ENCODE measurements around the gene ACTN4. TPM values are rescaled to one million over a fixed set of nuclear protein-coding genes. Genes with fewer than 3 reads are reported as not detected.

The ACTN4 gene
- total and polyA plus RNA-seq, 2 of the 4 experiments (the other 2 are of a cell fraction) = 541 to 659 TPM

DNA sequence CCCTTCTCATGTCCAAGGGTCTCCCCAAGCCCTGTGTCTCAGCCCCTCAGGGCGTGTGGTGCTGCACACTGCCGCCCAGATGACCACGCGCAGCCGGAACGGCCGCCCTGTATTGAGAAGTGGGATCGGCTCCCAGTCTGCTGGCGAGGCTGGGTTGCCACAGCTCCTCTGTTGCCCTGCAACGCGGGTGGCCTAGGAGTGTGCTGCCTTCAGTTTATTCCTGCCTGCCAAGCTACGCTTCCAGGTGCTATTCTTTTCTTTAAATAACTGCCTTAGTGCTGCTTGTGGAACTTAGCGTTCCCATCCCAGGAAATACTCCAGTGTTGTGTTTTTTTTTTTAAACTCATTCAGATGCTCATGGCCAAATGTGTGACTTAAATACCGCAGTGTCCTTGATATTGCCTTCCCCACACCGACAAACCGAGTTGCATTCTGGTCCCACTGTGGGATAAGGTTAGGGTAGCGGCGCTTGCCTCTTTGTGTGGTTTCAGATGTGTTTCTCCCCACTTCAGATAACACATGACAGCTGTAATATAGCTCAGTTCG lies 16.6 kb downstream of the ACTN4 start:
- Histone ChIP-seq H3K9me1 (ENCODE audit: insufficient read depth, low read length) (peaks cover 54% of the 10 kb centered on the region), H2BK120ac (ENCODE audit: low read depth, low read length) (peak overlapping the region; percentile 99), H4K8ac (ENCODE audit: low read depth in 2 of 2, low read length in 2 of 2) (peak overlapping the region; percentile 95 to 97; a peak in 3 of 4 replicates), H4K20me1 (ENCODE audit: insufficient read depth, low read length) (peaks cover 70% of the 10 kb centered on the region), H3K27me3 (ENCODE audit: control insufficient read depth, insufficient read depth, low read length) (no peaks in the 10 kb centered on the region), H4K91ac (ENCODE audit: insufficient read depth, low read depth, low read length) (peak overlapping the region; percentile 99), H3K9ac (ENCODE audit: low read depth, low read length) (peak overlapping the region; percentile 61), H4K5ac (ENCODE audit: low read depth, low read length) (peak overlapping the region; percentile 33; the same call in 1 of the 2 replicates), H3K23ac (ENCODE audit: low read depth, low read length) (peak overlapping the region; percentile 99), H3K56ac (ENCODE audit: extremely low read depth, insufficient read depth, low read length) (peak overlapping the region; percentile 59; the same call in 1 of the 2 replicates), H3K9me3 (ENCODE audit: control insufficient read depth, insufficient read depth, low read length) (no peaks in the 10 kb centered on the region), H3K4me1 (ENCODE audit: control insufficient read depth, insufficient read depth, low read length) (peaks cover 59% of the 10 kb centered on the region), H3K14ac (replicated peaks; ENCODE audit: low read depth, low read length) (peak overlapping the region; percentile 99), H3K4me3 (ENCODE audit: insufficient read depth, low read depth, low read length) (no peak overlapping the region), H2AK5ac (ENCODE audit: low read depth, low read length) (peak overlapping the region; percentile 100), H3K27ac (ENCODE audit: insufficient read depth, low read length) (peak overlapping the region; percentile 96), H2BK20ac (ENCODE audit: low read depth, low read length) (peak overlapping the region; percentile 88), H3K36me3 (ENCODE audit: control insufficient read depth, insufficient read depth, low read length) (peaks cover 14% of the 10 kb centered on the region), H2BK15ac (ENCODE audit: low read depth, low read length) (peak overlapping the region; percentile 84; the same call in 1 of the 3 replicates), H3K18ac (ENCODE audit: low read depth, low read length) (peak overlapping the region; percentile 32), H3K4ac (ENCODE audit: low read depth, low read length) (peak overlapping the region; percentile 98), H2BK5ac (ENCODE audit: low read depth, low read length, poor library complexity, severe bottlenecking) (peak overlapping the region; percentile 96), H3K79me1 (ENCODE audit: low read depth in 1 of 2, low read length in 2 of 2) (peaks cover 5 to 68% of the 10 kb centered on the region in 2 experiments; a peak in 3 of 4 replicates), H2AK9ac (replicated peaks; ENCODE audit: low read depth, low read length, poor library complexity) (peak overlapping the region; percentile 36), H3K4me2 (ENCODE audit: low read depth, low read length) (no peak overlapping the region), H2AFZ (replicated peaks; ENCODE audit: low read length, poor library complexity) (no peak overlapping the region)
- no TSS peak for BruUV-seq (replicated peaks)
- POLR2A ChIA-PET (ENCODE audit: unreplicated experiment) = no interaction called here
- in situ Hi-C loops (cut with MboI; ENCODE audit: low sequenced_read_pairs) = no loop called here
- dilution Hi-C loops (cut with HindIII; ENCODE audit: low sequenced_read_pairs, unreplicated experiment) = no loop called here
- no peak for ATAC-seq (ENCODE audit: low read depth)
- no peak for DNase-seq
- TF ChIP-seq, protein P1, sequence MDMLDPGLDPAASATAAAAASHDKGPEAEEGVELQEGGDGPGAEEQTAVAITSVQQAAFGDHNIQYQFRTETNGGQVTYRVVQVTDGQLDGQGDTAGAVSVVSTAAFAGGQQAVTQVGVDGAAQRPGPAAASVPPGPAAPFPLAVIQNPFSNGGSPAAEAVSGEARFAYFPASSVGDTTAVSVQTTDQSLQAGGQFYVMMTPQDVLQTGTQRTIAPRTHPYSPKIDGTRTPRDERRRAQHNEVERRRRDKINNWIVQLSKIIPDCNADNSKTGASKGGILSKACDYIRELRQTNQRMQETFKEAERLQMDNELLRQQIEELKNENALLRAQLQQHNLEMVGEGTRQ (IDR thresholded peaks at IDR 0.05; ENCODE audit: low read depth, low read length) = no peak
- no peak for TF ChIP-seq RCOR1 (IDR thresholded peaks at IDR 0.05; ENCODE audit: insufficient replicate concordance, low read length)
- intact Hi-C loops (cut with micrococcal nuclease) = no loop called here
- CTCF ChIA-PET = no interaction called here
- 66% methylated on average over 11 of the region's 19 CpGs; no CpG with 5 or more reads in 1 of the 2 experiments for WGBS, 2 experiments (ENCODE audit: extremely low coverage in 2 of 2, insufficient read length in 1 of 2)

Data from IMR-90 (cell line).